Myocyte (in vitro differentiated cells): ENCODE measurements around the gene TNFSF8. TPM values are rescaled to one million over a fixed set of nuclear protein-coding genes. Genes with fewer than 3 reads are reported as not detected.

ENCODE experiments used
- DNase-seq: peaks from one replicate; pipeline ENCODE4 v3.0.0-alpha.2; 2012; ENCODE audit warnings: low read depth
- total RNA-seq: library from RNA; depleted of rRNA; stranded (reverse); fragments of >200 nt; gene quantifications from 2 replicates; pipeline ENCODE4 v1.2.3, GENCODE V29; 2014

The TNFSF8 gene
- total RNA-seq, 1 donor from 2014 or later, result not detected

GRCh38 chr9:114906922-114907571, 23.3 kb downstream of the TNFSF8 start:
- peak; percentile 47 for DNase-seq

DNA sequence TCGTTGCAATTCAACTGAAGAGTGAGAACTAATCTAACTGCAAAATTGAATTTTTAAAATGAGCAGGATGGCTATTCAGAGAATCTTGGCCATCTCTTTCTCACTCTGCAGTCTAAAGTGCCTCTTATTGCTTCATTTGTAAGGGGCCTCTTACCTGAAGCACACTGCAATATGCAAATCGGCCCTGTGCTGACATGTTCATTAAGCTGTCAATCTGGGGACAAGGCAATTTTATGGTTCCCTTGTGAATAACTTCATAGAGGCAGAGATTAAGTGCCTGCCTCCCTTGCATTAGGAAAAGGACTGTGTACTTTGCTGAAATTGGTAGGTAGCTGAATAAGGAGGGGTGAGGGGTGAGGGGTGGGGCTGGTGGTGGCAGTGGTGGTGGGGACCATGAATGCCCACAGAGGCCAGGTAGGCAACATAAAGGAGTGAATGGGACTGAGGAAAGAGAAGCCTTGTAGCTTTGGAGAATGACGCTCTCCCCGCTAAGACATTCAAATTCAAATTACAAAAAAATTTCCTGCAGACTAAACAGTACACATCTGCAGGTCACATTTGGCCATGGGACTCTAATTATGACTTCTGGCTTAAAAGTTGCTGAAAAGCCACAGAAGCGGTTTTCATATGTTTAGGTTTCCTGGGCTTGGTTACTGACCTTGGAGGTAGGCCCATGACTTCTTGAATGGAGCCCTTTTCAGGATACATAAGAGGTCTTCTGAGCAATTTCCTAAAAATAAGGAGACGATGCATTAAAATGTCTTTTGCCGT, 25.0 kb downstream of the TNFSF8 start:
- DNase-seq, result no peak

DNA sequence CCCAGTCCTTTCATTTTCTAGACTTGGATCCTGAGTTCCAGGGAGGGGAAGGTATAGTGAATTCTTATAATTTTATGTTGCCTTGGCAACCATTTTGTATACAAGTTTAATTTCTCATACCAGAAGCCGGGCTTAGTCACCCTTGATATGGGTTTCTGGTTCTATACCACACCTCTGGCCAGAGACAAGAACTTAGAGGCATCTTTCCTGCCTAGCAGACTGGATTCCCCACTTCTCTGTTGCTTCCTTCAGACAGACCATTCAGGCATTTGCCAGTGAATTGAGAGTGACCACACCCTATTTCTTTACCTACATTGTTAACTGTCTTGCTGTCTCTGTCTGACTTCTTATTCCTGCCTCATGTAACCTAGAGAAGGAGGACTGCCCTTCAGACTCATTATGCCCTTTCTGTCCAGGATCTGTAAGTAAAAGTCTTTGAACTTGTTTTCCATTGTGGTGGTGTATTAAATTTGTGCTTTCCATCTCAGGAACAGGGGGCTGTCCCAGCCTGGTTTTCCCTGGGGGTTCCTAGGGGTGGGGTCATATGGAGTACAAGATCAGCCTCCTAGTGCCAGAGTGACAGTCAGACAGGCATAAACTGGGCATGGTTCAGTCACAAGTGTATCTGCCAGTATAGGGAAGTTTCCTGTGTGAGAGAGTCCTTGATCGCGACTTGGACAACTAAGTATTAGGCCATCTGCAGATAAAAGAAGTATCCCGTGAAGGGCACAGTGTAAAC, 27.4 kb downstream of the TNFSF8 start:
- DNase-seq, result no peak

DNA sequence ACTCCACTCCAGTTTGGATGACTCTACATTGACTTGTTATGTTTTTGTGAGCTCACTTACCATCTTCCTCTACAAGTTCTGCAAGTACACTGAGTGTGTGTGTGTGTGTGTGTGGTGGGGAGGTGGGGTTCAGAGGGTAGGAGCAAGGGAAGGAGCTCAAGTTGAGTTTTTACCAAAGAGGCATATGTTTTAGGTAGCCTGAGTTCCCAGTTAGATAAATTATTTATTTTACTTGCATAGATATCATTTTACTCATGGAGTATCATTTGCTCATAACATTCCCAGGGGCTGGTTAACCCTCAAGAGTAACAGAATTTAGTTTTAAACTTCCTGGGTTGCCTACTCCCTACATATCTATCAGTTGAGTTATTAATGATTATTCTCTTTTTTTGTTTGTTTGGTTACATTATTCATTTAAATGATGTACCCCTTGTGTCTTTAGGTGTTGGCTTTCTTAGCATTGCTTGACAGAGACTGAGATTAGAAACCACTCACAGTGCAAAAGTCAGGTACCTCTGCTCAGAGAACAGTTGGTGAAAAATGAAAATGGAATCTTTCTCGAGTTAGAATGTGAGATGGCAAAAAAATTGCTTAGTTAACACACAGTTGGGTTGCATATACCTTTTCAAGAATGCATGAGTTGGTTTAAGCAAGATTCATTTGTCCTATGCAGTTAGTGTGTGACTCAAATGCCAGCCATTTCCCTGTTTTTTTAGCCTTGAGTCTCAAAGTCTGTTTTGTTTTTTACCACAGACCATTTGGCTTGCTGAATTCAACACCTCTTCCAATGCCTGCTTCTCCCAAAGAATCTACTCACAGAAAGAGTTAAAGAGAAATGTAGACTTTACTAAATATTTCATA, 29.2 kb downstream of the TNFSF8 start:
- DNase-seq, result no peak

DNA sequence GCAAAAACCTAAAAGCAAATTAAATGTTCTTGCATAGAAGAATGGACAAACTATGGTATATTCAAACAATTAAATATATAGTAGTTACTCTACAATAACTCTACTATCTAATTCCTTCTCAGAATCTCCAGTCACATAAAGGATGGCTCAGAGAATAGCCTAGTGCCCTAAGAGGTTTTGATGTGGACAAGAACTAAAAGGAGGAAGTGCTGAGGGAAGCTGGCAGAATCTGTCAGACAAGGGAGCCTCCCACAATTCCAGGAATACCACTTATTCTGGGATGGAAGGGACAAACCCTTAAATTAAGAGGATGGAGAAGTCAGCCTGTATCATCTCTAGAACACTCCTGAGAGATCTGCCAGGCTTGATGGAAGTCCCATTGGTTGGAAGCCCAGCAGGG, 30.4 kb downstream of the TNFSF8 start:
- DNase-seq, result no peak

GRCh38 chr9:114899461-114899860, 30.9 kb downstream of the TNFSF8 start:
- DNase-seq, result no peak

GRCh38 chr9:114898741-114899140, 31.6 kb downstream of the TNFSF8 start:
- no peak for DNase-seq

GRCh38 chr9:114897196-114897595, 33.2 kb downstream of the TNFSF8 start:
- no peak for DNase-seq

- no peak for DNase-seq
Measured at GRCh38 chr9:114896344-114896743, 34.0 kb downstream of the TNFSF8 start.

- DNase-seq, result no peak
Measured at GRCh38 chr9:114895521-114895991, 34.8 kb downstream of the TNFSF8 start.

DNA sequence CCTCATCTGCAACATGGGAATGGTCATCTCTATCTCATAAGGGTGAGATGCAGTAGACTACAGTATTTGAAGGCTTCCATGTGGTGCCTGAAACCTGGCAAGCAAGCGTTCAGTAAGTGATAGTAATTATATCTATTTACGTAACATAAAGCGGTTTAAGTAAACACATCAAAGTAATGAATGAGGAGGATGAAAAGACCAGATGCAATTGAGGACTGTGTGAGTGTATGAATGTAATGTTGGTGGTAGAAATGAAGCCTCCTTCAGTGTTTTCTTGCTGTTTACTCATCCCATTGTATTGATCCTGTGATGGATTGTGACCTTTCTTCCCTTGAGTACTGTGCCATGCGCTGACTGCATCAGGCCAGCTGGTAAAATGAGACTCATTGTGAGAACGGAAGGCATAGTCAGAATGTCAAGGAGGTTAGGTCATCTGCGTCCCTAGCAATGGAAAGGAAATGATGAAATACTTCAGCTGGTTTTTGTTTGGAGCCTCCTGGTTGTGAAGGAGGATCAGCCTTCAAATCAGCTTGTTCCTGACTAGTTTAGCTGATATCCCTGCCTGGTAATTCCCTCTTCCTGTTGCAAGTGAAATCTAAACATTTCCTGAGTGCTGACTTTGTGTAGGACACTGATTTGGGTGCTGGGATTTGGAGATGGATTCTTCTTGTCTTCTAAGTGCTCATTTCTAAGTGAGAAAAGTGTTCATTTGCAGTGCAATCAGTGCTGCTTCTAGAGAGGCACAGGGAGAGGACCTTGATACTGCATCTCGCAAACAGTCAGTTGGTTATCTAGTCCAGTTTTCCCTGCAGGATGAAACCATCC, 35.6 kb downstream of the TNFSF8 start:
- DNase-seq, result peak; percentile 82

DNA sequence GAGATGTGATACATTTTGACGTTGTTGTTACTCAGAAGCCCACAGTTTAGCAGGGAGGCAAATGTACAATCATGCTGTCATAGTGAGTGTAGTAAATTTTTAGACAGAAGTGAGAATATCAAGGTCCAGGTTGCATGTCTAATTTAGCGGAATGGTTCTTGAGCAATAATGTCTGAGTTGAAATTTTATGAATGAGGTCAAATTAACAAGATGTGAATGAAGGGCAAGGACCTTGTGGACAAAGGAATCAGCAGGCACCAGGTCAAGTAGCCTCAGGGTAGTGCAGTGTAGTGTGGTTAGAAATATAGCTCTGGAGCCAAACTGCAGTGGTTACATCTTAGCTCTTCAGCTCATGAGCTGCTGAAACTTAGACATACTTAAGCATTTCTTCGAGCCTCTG, 36.2 kb downstream of the TNFSF8 start:
- no peak for DNase-seq

- DNase-seq, result no peak
Measured at GRCh38 chr9:114893221-114894010, 37.0 kb downstream of the TNFSF8 start.

DNA sequence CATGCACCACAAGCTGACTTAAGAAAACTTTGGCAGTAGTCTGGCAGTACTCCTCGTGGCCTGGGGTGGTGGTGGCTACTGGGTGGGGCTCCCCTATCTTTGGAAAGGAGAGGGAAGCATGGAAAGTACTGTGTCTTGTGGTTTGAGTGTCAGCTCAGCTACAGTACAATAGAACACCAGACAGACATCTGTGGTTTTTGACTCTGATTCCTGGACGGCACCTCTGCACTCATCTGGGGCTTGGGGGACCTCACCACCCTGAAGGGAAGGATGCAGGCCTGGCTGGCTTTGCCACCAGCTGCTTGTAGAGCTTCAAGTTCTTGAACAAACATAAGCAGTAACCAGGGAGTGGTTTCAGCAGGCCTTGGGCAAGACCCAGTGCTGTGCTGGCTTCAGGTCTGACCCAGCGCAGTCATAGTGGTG, 40.6 kb downstream of the TNFSF8 start:
- DNase-seq, result peak; percentile 91

DNA sequence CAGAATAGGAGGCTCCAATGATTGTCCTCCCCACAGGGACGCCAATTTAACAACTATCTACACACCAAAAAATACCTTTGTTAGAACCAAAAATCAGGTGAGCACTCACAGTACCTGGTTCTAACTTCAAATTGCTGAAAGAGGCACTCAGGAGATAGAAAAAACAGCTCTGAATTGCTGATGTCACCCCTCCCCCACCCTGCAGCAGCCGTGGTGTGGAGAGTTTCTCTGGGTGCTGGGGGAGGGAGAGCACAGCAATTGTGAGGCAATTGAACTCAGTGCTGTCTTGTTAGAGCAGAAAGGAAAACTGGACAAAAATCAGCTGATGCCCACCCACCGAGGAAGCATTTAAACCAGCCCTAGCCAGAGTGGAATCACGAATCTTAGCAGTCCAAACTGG, 41.8 kb downstream of the TNFSF8 start:
- DNase-seq, result no peak

DNA sequence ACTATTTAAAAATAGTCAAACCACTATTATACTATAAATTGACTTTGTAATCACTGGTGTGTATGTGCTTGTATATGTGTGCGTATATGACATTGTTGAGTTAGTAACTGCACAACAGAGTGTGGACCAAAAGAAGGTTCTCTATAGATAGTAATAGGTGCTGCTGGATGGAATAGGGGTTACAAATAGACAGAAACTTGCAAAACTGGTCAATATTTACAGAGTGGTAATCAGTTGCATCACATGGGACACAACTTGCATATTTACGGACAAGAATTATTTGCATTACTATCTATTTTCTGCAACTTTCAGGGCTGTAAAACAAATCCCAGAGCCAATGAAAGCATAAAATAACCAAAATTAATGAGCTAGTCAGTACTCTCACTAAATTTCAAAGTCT, 42.4 kb downstream of the TNFSF8 start:
- no peak for DNase-seq

DNA sequence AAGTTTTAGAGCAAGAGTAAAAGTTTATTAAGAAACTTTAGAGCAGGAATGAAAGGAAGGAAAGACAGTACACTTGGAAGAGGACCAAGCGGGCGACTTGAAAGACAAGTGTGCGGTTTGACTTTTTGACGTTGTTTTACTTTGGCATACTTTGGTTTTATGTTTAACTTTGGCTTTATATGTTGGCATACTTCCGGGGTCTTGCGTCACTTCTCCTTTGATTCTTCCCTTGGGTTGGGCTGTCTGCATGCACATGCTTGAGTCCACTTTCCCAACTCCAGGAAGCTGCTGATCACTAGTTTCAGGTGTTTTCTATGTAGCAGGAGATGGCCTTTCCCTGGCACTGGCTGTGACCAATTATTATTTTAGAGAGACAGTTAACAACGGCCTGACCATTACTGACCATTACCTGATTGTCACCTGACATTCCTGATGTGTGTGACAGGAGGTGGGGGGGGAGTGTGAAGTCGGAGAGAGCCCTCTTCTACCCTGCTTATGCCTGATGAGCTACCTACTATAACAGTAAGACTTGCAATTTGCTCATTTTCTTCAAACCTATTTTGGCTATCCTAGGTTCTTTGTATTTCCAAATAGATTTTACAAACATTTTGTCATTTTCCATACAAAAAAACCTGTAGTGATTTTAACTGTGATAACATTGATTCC, 45.5 kb downstream of the TNFSF8 start:
- no peak for DNase-seq

GRCh38 chr9:114883709-114884108, 46.7 kb downstream of the TNFSF8 start:
- DNase-seq, result no peak

GRCh38 chr9:114880291-114880745, 50.1 kb downstream of the TNFSF8 start:
- DNase-seq, result no peak
